ENCODE measurements around the gene FCSK.
A peak's percentile ranks its signal among the peaks of the same experiment; 100 is the strongest.
"Not testable (repeated sequence)": the region's sequence is repeated elsewhere in the genome, so short reads cannot be mapped to it uniquely, and the experiment has no call there.

Gene FCSK

GRCh38 chr16:70454222-70455034 lies at the start of gene FCSK:
Gene FCSK, plus strand, starts transcription at chr16:70454595. Its CDS starts 8,596 bp downstream, at chr16:70463191.
- peak; percentile 92 for DNase-seq (ENCODE audit: low spot score)

GRCh38 chr16:70406104-70406503 lies 48.3 kb upstream of the FCSK start:
- DNase-seq (ENCODE audit: low spot score), result not testable (repeated sequence)

- DNase-seq (ENCODE audit: low spot score), result no peak
Observed at GRCh38 chr16:70407811-70408274, 46.6 kb upstream of the FCSK start.

- no peak for DNase-seq (ENCODE audit: low spot score)
Observed at GRCh38 chr16:70410734-70411133, 43.7 kb upstream of the FCSK start.

GRCh38 chr16:70412385-70412784 lies 42.0 kb upstream of the FCSK start:
- no peak for DNase-seq (ENCODE audit: low spot score)

GRCh38 chr16:70413572-70413971 lies 40.8 kb upstream of the FCSK start:
- DNase-seq (ENCODE audit: low spot score), result not testable (repeated sequence)

GRCh38 chr16:70416748-70417616 lies 37.4 kb upstream of the FCSK start:
- DNase-seq (ENCODE audit: low spot score), result no peak

- no peak for DNase-seq (ENCODE audit: low spot score)
Observed at GRCh38 chr16:70417661-70418060, 36.7 kb upstream of the FCSK start.

GRCh38 chr16:70418274-70418992 lies 36.0 kb upstream of the FCSK start:
- no peak for DNase-seq (ENCODE audit: low spot score)

GRCh38 chr16:70418993-70419318 lies 35.4 kb upstream of the FCSK start:
- no peak for DNase-seq (ENCODE audit: low spot score)

- no peak for DNase-seq (ENCODE audit: low spot score)
Observed at GRCh38 chr16:70419384-70420327, 34.7 kb upstream of the FCSK start.

- no peak for DNase-seq (ENCODE audit: low spot score)
Observed at GRCh38 chr16:70421014-70421413, 33.4 kb upstream of the FCSK start.

GRCh38 chr16:70421473-70422311 lies 32.7 kb upstream of the FCSK start:
- no peak for DNase-seq (ENCODE audit: low spot score)

GRCh38 chr16:70422543-70422942 lies 31.9 kb upstream of the FCSK start:
- no peak for DNase-seq (ENCODE audit: low spot score)

- no peak for DNase-seq (ENCODE audit: low spot score)
Observed at GRCh38 chr16:70427786-70428177, 26.6 kb upstream of the FCSK start.

- peak; percentile 74 for DNase-seq (ENCODE audit: low spot score)
Observed at GRCh38 chr16:70428178-70428998, 26.0 kb upstream of the FCSK start.

- no peak for DNase-seq (ENCODE audit: low spot score)
Observed at GRCh38 chr16:70429888-70430666, 24.3 kb upstream of the FCSK start.

- no peak for DNase-seq (ENCODE audit: low spot score)
Observed at GRCh38 chr16:70430667-70431536, 23.5 kb upstream of the FCSK start.
